ENCODE data around the gene ULK4.

The ULK4 gene

DNA sequence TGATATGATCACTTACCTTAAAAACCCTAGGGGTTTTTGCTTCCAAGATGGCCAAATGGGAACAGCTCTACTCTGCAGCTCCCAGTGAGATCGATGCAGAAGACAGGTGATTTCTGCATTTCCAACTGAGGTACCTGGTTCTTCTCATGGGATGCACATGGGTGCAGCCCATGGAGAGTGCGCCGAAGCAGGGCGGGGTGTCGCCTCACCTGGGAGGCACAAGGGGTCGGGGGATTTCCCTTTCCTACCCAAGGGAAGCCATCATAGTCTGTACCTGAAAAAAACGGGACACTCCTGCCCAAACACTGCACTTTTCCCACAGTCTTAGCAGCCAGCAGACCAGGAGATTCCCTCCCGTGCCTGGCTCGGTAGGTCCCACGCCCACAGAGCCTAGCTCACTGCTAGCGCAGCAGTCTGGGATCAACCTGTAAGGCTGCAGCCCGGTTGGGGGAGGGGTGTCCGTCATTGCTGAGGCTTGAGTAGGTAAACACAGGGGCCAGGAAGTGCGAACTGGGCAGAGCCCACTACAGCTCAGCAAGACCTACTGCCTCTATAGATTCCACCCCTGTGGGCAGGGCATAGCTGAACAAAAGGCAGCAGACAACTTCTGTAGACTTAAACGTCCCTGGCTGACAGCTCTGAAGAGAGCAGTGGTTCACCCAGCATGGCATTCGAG, 684.0 kb downstream of the ULK4 start:
- DNase-seq (ENCODE audit: low read depth in 2 of 2, low spot score in 1 of 2): no peak

DNA sequence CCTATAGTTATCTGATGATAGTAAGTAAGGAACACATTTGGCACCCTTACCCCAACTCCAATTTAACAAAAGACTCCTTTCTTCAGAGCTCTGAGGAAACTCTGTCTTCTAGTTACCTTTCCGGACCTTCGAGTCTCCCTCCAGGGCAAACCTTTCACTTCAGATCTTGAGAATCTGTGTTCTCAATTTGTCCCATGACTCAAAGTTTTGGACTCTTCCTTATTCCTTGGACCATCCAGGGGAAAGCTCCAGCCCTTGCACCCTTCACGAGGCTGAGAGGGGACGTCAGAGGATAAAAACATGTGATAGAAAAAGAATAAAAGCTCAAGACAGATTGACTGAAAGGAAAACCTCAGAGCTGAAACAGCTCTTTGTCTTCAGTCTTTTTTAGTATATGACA, 685.7 kb downstream of the ULK4 start:
- no peak for DNase-seq (ENCODE audit: low read depth in 2 of 2, low spot score in 1 of 2)

DNA sequence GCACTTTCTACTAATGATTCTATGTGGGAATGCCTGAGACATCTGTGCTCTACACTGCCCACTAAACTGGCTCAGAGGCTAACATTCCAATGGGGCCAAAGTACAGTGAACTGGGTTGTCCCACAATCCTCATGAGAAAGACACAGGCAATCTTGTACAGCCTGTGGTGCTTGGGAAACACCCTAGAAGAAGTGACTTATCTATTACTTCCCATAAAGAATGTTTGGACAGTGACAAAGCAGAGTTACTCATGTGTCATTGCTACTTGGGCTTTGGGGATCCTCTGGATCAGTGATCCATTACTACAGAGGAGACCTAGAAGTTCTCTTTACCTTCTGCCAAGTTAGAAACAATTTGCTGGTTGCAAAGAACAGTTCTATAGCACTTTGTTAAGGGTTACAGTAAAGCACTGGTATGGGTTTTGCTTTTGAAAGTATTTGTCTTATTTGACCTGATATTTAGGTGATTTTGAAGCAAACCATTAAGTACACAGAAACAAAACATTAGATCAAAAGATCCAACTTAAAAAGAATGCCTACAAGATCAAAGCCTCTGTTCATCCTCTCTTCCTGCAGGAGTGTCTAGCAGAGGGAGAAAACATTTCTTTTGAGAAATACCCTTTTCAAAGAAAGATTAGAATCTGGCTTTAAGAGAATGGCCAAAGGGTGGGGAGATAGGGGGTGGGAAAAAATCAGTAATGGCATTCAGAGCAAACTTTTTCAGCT, 686.8 kb downstream of the ULK4 start:
- no peak for DNase-seq (ENCODE audit: low read depth in 2 of 2, low spot score in 1 of 2)

DNA sequence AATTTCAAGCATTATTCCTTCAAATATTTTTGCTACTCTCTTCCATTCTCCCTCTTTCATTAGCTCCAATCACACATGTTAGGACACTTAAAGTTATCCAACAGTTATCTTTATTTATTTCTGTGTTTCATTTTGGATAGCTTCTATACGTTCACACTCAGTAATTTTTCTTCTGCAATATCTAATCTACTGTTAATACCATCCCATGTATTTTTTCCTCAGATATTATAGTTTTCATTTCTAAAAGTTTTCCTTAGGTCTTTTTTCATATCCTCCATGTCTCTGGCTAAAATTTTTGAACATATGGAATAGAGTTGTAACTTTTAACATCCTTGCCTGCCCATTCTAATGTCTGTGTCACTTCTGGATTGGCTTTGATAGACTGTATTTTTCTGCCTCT, 689.2 kb downstream of the ULK4 start:
- DNase-seq (ENCODE audit: low read depth in 2 of 2, low spot score in 1 of 2): no peak

DNA sequence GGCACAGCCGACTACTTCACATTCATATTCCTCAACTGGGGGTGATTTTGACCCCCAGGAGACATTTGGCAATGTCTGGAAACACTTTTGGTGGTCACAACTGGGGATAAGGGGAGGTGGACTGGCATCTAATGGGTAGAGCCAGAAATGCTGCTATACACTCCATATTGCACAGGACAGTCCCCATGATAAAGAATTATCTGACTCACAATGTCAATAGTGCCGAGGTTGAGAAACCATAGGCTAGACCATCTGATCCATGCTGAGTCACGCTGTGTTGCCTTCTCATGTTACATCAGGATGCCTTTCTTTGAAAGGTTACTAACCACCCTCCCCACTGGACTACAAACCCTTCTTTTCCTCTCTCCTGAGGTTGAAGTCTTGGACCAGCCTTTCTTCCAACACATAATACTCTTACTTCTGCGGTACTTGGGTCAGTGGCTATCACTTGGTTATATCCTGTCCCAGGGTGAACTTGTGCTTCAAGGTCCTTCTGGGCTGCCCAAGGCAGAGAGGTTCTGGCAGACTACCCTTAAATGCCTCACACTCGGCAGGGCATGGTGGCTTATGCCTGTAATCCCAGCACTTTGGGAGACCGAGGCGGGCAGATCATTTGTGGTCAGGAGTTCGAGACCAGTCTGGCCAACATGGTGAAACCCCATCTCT, 693.8 kb downstream of the ULK4 start:
- no peak for DNase-seq (ENCODE audit: low read depth in 2 of 2, low spot score in 1 of 2)

DNA sequence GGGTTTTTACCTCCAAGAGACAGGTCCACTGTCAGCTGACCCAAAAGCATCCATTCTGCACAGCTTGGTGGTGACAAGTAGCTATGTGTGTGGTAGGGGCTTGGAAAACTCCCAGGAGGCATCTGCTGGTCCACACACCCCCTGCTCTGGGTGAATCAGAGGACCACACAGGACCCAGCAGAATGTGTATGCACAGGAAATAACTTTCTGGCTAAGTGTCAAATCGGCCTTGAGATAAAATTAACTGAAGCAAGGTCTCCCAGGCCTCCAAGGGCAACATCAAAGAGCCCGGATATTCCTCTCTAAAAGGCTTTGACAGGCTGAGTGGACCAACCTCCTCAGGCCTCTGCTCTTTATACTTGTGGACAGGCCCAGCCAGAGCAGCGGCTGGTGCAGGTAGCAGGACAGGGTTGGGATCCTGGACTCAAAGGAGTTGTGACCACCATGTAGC, 696.1 kb downstream of the ULK4 start:
- no peak for DNase-seq (ENCODE audit: low read depth in 2 of 2, low spot score in 1 of 2)

DNA sequence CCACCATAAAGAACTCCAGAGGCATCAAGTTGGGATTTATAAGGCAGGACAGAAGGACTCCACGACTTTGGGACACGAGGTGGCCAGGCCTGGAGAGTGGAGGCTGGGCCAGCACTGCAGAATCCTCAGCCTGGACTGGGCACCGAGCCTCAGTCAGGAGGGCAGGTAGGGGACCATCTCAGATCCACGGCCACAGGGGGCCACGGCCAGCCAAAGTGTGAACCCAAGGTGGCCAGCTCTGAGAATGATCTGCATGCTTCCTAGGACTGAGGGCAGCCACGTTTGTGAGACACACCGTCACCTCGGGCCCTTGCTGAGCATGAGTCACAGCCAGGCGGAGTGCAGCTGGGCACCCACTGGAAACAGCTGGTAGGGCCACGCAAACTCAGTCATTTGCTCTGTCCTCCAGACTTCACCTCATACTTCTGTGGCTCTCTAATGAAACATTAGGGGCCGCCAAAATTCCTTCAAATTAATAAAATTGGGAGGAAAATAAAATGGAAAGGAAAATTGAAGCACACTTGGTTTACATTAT, 696.8 kb downstream of the ULK4 start:
- no peak for DNase-seq (ENCODE audit: low read depth in 2 of 2, low spot score in 1 of 2)

DNA sequence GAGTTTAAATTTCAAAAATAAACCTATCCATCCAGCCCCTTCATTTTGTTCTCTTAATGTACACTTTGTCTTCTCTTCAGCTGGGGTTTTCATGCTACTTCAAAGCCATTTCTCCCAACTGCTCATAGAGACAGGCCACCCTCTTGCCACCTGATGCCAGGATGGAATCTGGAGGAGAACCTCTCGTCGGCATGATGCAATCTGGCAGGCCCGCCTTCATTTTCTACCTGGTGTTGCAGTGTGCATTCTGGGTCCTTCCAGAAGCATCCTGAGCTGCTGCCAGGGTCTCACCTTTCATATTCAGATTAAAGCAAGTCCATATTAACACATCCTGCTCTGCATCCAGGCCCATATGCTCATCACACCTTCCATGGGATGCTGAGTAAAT, 701.8 kb downstream of the ULK4 start:
- no peak for DNase-seq (ENCODE audit: low read depth in 2 of 2, low spot score in 1 of 2)

DNA sequence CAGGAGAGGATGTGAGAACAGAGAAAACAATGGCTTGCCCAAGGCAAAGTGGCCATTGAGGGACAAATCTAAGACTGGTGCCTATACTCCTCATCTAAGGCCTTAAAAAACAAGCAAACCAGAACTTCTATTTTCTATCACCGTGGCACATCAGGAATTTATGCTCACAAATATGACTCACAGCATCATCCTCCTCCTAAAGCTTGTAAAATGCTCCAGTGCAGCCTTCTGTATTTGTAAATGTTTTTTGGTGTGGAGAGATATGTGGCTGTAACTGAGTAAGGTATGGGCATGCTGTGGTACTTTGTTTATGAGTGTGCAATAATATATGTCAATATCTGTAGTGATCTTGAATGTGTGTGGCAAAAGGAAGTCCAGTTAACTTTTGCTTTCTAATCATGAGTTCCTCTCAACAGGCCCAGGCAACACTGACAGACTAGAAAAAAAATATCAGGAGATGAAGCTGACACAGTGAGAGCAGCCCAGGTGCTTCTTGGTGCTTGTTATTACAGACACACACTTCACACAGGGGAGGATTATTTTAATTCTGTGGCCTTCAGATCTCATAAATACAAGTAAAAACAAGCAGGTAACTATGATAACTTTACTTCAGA, 702.3 kb downstream of the ULK4 start:
- no peak for DNase-seq (ENCODE audit: low read depth in 2 of 2, low spot score in 1 of 2)

DNA sequence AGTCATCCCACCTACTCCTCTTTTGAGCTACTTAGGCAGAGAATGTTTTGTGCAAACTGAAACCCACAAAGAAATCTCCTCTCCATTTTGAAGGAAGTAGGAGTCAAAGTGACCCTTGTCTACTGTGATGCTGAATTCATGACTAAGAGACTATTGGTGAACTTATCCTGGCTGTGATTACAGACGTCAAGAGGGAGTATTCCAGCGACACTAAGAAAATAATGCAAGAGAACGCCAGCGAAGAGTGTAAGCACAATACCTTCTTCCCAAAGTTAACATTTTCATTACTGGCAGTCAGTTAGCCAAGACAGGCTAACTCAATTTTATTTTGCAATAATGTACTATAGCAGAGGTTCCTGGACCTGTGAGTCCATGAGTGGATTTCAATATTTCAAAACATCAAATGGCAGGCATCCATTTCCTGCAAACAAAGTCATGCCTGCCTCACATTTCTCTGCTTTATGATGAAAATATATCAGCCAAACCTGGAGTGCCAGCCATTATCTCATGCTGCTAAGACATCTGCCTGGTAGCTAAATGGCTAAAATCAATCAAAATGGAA, 703.6 kb downstream of the ULK4 start:
- DNase-seq (ENCODE audit: low read depth in 2 of 2, low spot score in 1 of 2): no peak

DNA sequence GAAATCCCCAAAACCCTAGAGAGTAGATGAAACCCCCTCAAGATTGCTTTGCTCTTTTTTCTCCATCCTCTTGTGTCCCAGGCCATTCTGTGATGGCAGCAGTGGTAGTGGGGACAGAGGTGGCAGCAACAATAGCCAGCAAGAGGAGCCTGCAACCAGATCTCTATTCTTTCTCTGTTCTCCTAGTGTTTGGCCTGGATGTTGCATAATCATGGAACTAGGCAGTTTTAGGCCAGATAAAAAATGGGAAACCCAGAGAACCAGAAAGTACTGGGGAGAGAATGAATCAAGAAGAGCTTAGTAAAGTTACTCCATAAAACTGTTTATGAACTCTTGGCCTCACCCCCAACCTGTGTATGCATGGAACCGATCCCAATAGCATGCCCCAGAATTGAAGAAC, 710.3 kb downstream of the ULK4 start:
- DNase-seq (ENCODE audit: low read depth in 2 of 2, low spot score in 1 of 2): no peak

DNA sequence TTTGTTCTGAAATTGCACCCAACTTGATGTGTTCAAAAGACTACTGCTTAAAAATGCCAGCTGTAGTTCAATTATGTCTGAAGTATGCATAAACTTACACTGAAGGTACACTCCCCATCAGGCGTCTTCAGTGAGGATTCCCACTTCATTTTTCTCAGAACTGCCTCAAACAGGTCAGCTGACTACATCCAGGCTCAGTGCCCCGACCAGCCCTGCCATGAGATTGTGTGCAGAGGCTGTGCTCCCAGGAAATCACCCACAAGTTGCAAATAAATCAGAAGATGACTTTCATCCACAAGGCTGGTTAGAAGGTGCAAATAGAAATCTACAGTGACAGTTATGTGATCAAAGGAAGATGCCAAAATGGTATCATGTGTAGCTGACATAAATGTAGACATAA, 711.1 kb downstream of the ULK4 start:
- DNase-seq (ENCODE audit: low read depth in 2 of 2, low spot score in 1 of 2): no peak

DNA sequence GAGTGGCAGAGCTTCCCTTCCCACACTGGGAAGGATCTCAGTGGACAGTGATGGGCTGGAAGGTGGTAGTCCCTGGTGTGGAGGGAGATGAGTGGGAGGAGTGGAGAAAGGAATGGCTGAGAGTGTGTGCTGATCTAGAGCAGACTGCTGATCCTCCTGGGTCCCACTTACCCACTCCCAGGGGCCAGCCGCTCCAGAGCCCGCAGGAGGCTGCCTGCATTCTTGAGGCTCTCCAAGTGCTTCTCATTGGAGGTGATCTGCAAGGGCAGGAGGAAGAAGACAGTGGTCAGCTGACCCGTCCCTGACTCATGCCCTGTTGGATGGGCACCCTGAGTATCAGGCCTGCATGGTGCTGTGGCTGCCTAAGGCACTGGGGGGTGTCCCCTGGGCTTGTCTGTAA, 712.6 kb downstream of the ULK4 start:
- no peak for DNase-seq (ENCODE audit: low read depth in 2 of 2, low spot score in 1 of 2)

DNA sequence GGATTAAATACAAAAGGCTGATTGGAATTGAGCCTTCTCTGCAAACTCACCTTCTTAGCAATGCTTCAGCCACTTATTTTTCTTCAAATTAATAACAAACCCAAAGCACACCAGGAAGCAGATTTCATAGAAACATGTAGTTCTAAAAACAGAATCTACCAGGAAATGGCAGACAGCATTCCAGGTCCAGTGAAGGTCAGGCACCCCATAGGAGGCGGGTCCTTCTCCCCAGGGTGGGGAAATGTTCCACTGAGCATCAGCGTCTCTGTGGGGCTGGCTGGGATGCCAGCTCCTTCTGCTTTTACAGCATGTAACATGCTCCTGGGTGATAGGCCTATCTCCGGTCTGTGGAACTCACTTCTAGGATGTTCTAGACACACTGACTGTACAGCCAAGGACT, 713.4 kb downstream of the ULK4 start:
- DNase-seq (ENCODE audit: low read depth in 2 of 2, low spot score in 1 of 2): no peak

DNA sequence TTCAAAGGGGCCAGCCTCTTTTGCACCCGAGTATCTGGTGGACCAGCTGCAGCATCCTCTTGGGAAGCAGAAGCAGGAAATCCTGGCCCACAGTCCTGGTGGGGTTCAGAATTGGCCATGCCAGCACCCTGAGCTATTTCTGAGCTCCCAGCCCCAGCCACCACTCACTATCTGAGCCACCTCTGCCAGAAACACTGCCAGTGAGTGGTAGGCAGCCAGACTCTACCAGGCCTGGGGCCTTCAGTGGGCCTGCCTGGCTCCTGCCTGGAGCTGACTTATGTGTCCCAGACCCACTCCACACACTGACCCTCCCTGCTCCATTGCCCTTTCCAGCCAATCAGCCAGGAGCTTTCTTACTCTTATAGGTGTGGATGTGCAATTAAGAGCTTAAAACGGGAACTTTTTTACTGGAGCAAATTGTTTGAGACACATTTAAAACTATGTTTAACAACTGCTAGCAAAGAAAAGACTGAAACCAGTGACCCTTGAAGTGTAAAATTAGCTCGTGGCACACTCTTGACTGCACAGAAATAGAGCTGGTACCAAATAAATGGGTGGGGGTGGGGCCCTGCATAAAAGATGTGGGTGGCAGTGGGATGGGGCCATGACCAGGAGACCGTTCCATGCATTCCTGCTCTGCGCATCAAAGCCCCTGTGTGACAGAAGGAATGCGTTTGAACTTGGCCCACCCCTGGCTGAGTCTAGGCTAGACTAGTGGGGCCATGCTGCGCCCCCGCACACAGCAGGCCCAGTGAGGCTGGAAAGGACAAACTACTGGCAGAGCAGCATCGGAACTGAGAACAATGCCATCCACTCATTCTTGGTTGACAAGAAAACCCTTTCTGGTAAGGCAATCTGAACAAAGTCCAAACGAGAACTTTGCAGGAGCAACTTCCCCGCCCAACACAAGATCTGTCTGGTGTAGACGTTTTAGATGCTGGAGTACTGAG, 714.6 kb downstream of the ULK4 start:
- DNase-seq (ENCODE audit: low read depth in 2 of 2, low spot score in 1 of 2): no peak

DNA sequence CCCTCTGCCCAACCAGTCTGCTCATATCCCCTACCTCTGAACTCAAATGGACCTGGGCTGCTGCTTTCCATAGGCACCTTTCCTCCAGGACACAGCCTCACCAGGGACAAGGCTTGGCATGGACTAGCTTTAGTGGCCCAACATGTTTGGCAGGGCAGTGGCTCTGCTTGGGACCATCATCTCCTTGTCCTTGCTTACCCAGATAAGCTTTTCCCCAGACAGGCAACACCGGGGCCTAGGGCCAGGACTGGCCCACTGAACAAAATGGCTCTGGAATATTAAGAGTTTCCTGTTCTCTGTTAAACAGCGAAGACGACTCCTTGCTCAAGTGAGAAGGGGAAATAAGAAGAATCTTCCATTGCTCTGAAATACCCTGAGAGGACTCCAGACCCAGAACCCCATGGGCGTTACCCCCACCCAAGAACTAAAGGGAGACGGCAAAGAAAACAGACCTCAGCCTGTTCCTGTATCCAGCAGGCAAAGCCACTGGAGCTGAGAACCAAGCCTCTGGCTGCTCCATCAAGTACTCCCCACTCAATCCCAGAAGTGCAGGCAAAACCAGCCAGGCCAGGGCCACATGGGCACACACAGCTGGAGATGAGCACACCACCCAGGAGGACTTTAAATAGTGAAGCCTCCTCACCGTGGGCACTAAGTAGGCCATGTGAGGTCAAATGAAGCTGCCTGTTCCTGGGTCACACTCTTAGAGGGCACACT, 717.1 kb downstream of the ULK4 start:
- DNase-seq (ENCODE audit: low read depth in 2 of 2, low spot score in 1 of 2): no peak

DNA sequence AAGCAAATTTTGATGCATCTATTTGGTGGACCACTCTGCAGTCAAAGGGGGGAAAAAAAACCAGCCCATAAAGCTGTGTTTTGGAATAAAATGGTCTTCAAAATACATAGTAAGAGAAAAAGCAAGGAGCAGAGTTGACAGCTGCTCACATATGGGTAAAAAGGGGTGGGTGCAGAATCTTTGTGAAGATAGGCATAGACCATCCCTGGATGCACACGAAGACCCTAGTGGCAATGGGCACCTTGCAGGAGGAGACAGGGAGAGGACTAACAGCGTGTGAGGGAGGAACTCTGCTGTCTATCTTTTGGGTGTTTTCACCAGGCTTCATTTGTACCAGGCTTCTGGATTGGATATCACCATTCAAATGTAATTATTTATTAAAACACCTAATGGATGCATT, 718.7 kb downstream of the ULK4 start:
- no peak for DNase-seq (ENCODE audit: low read depth in 2 of 2, low spot score in 1 of 2)

DNA sequence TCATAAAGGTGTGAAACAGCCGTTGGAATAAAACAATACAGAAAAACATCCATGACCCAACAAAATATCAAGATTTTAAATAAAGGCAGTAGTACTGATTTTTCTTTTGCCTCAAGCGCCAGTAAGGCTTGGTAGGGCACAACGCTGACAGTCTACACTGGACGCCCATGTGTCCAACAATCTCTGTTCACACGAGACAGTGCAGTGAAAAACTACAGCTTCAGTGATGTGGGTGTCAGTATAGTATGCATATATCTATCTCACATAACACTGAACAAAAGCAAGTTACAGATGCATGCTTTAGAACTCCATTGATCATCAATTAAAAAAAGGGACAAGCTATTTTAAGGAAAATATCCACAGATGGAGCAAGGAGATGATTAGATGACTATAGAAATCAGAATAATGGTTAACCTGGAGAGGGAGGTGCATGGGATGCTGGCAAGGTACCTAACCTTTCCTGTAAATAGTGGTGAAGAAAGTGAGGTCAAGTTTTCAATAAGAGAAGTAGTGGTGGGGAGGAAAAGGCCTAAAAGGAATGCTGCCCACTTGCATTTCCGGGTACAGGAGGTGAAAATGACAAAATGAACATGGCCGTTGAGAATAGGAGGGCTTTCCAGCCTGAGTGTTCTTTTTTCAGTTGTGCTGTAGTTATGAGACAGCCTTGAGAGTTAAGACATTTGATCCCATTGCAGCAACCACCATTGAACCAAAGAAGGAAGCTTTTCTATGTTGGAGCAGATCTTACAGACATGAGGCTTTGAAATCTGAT, 719.9 kb downstream of the ULK4 start:
- no peak for DNase-seq (ENCODE audit: low read depth in 2 of 2, low spot score in 1 of 2)

DNA sequence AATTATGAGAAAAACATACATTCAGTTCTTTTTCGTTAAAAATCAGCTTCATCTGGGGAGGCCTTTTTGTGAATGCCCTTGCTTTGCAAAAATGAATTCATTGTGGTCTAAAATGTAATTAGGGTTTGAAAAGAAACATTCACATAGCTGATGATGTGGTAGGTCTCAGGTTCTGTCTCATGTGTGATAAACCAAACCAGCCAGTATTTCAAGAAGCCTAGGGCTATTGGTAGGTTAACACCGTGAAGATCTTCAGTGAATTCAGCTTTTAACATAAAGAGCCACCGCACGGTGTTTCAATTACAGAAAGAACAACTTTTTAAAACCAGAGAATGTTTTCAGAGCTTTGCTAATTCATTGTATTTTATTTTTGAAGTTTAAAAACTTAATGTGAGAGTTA, 720.7 kb downstream of the ULK4 start:
- DNase-seq (ENCODE audit: low read depth in 2 of 2, low spot score in 1 of 2): no peak

Measured in stimulated activated CD8-positive, alpha-beta memory T cell treated with anti-CD3 and anti-CD28 coated beads, Interleukin-4, amount 100 ng/mL, for 4 hours (primary cell).